Measurements from ENCODE around the gene ADRA2B.

Gene ADRA2B

GRCh38 chr2:96104487-96104861, 11.9 kb downstream of the ADRA2B start:
- no peak for DNase-seq (ENCODE audit: low spot score)

- DNase-seq (ENCODE audit: low spot score) = no peak
Observed at GRCh38 chr2:96103761-96104486, 12.4 kb downstream of the ADRA2B start.

GRCh38 chr2:96103187-96103601, 13.2 kb downstream of the ADRA2B start:
- DNase-seq (ENCODE audit: low spot score) = no peak

- DNase-seq (ENCODE audit: low spot score) = no peak
Observed at GRCh38 chr2:96102596-96103186, 13.7 kb downstream of the ADRA2B start.

GRCh38 chr2:96100893-96101304, 15.5 kb downstream of the ADRA2B start:
- DNase-seq (ENCODE audit: low spot score) = no peak

GRCh38 chr2:96099861-96100798, 16.2 kb downstream of the ADRA2B start:
- DNase-seq (ENCODE audit: low spot score) = no peak

GRCh38 chr2:96098900-96099590, 17.3 kb downstream of the ADRA2B start:
- DNase-seq (ENCODE audit: low spot score) = no peak

- no peak for DNase-seq (ENCODE audit: low spot score)
Observed at GRCh38 chr2:96097951-96098823, 18.2 kb downstream of the ADRA2B start.

- no peak for DNase-seq (ENCODE audit: low spot score)
Observed at GRCh38 chr2:96097441-96097840, 18.9 kb downstream of the ADRA2B start.

GRCh38 chr2:96095116-96095636, 21.2 kb downstream of the ADRA2B start:
- no peak for DNase-seq (ENCODE audit: low spot score)

GRCh38 chr2:96093528-96093927, 22.8 kb downstream of the ADRA2B start:
- no peak for DNase-seq (ENCODE audit: low spot score)

- no peak for DNase-seq (ENCODE audit: low spot score)
Observed at GRCh38 chr2:96092951-96093350, 23.4 kb downstream of the ADRA2B start.

GRCh38 chr2:96092573-96092877, 23.8 kb downstream of the ADRA2B start:
- no peak for DNase-seq (ENCODE audit: low spot score)

- no peak for DNase-seq (ENCODE audit: low spot score)
Observed at GRCh38 chr2:96091711-96092572, 24.4 kb downstream of the ADRA2B start.

GRCh38 chr2:96091141-96091710, 25.1 kb downstream of the ADRA2B start:
- no peak for DNase-seq (ENCODE audit: low spot score)

GRCh38 chr2:96090196-96090926, 26.0 kb downstream of the ADRA2B start:
- no peak for DNase-seq (ENCODE audit: low spot score)

GRCh38 chr2:96089356-96090195, 26.8 kb downstream of the ADRA2B start:
- DNase-seq (ENCODE audit: low spot score) = no peak
